Activated B cell treated with CpG ODN at 0.5 μM for 24 hours (primary cell): ENCODE data around the gene PDIA5. TPM values are rescaled to one million over a fixed set of nuclear protein-coding genes. Genes with fewer than 3 reads are reported as not detected.

Source experiments
- ATAC-seq: fragments of 200-7000 bp; cut with Tn5 transposase; one replicate; pipeline ENCODE4 v1.10.0; 2021; ENCODE audit warnings: low read depth, mild to moderate bottlenecking, moderate library complexity
- CTCF ChIA-PET: fragments of 350-600 bp; sonication (Branson Sonifier 250); formaldehyde crosslinking; loops from one replicate; lab custom pipeline; 2021; ENCODE audit warnings: antibody characterized with exemption; lab: Charles Lee
- POLR2A ChIA-PET: fragments of 350-600 bp; sonication (Branson Sonifier 250); formaldehyde crosslinking; loops from one replicate; lab custom pipeline; 2021; ENCODE audit warnings: antibody characterized with exemption; lab: Charles Lee
- DNase-seq: peaks from one replicate; pipeline ENCODE4 v3.0.0; 2022
- H3K27ac Mint-ChIP-seq: one replicate; pipeline ENCODE4 v1.8.0; 2020; ENCODE audit warnings: mixed read lengths
- H3K27me3 Mint-ChIP-seq: one replicate; pipeline ENCODE4 v1.8.0; 2021; ENCODE audit warnings: mixed read lengths
- H3K36me3 Mint-ChIP-seq: one replicate; pipeline ENCODE4 v1.8.0; 2021; ENCODE audit warnings: low read depth, mixed read lengths
- H3K4me1 Mint-ChIP-seq: one replicate; pipeline ENCODE4 v1.8.0; 2021; ENCODE audit warnings: mixed read lengths
- H3K4me3 Mint-ChIP-seq: one replicate; pipeline ENCODE4 v1.8.0; 2020; ENCODE audit warnings: mild to moderate bottlenecking, mixed read lengths
- H3K9me3 Mint-ChIP-seq: one replicate; pipeline ENCODE4 v1.8.0; 2020; ENCODE audit warnings: mixed read lengths
- intact Hi-C: fragments of 100-400 bp; cut with micrococcal nuclease; formaldehyde crosslinking; loops from one replicate; pipeline ENCODE4 v1.15.1; 2024
- total RNA-seq: library from RNA; stranded (reverse); gene quantifications from 2 replicates; pipeline ENCODE4 v1.2.3, GENCODE V29; 2022
- TF ChIP-seq, protein P1 (sequence below): fragments of 200-600 bp; IDR thresholded peaks from one replicate; pipeline ENCODE4 v1.8.0; 2022; ENCODE audit warnings: antibody characterized with exemption, mild to moderate bottlenecking

The PDIA5 gene
- total RNA-seq, 1 donor from 2014 or later, result 8.5 TPM

- peaks cover 35% of the 10 kb centered on the region for H3K27me3 Mint-ChIP-seq
- POLR2A ChIA-PET, result interaction anchor here (0.6 kb wide), 1 partner anchor 636 kb away, joined by 5 read pairs; no protein-coding TSS in a partner anchor
- intact Hi-C loops, result loop anchor here (1.0 to 5.0 kb wide), 2 partner anchors 348 to 569 kb away; no protein-coding TSS in a partner anchor
Observed at GRCh38 chr3:123026565-123027291, 40.1 kb upstream of the PDIA5 start.

DNA sequence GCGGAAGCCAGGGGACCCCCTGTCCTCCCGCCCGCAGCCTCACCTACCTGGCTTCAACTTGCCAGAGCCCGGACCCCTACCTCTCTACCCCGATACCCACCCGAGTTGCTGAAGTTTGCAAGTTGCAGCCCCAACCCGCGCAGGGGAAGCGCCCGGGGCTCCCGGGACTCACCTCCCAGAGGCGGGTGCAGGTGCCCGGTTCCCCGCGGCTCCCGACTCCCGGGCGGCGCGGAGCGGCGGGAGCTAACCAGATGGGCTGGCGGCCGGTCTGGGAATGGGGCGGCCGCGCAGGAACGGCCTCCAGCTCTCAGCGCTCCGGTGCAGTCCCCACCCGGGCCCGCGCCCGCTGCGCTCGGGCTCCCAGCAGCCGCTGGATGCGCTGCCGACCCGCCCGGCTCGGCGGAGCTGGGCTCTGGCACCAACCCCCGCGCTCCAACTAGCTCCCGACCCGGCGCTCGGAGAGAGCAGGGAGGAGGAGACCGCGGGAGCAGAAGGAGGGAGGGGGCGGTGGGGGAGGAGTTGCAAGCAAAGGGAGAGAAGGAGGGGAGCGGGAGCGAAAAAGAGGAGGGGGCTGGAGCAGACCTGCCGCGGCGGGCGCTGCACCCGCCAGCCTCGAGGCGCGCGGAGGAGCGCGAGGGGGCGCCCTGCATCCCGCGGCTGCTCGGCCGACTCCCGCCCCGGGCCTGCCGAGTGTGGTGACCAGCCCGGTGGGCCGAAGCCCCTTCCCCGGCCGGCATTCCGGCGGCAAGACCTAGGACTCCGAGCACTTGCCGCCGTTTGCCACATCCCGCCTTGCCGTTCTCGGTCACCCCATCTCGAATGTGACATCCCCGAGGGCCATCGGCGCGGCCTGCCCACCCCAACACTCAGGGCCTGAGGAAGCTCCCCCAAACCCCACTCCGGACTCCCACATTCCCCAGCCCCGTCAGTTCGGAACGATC is 39.3 kb upstream of the PDIA5 start, which contains the start of gene SEMA5B:
SEMA5B (minus strand) TSS at position 472 of the 941 bp plus-strand sequence. CDS start 66,500 bp downstream, outside the sequence.
- no peaks in the 10 kb centered on the region for H3K36me3 Mint-ChIP-seq
- H3K4me1 Mint-ChIP-seq, result peaks cover 19% of the 10 kb centered on the region
- H3K27me3 Mint-ChIP-seq, result peaks cover 34% of the 10 kb centered on the region
- POLR2A ChIA-PET, result interaction anchor here (0.6 kb wide), 1 partner anchor 637 kb away, joined by 5 read pairs; no protein-coding TSS in a partner anchor
- DNase-seq, result peak; percentile 49
- TF ChIP-seq, protein P1, sequence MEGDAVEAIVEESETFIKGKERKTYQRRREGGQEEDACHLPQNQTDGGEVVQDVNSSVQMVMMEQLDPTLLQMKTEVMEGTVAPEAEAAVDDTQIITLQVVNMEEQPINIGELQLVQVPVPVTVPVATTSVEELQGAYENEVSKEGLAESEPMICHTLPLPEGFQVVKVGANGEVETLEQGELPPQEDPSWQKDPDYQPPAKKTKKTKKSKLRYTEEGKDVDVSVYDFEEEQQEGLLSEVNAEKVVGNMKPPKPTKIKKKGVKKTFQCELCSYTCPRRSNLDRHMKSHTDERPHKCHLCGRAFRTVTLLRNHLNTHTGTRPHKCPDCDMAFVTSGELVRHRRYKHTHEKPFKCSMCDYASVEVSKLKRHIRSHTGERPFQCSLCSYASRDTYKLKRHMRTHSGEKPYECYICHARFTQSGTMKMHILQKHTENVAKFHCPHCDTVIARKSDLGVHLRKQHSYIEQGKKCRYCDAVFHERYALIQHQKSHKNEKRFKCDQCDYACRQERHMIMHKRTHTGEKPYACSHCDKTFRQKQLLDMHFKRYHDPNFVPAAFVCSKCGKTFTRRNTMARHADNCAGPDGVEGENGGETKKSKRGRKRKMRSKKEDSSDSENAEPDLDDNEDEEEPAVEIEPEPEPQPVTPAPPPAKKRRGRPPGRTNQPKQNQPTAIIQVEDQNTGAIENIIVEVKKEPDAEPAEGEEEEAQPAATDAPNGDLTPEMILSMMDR, result no peak
- H3K4me3 Mint-ChIP-seq, result peak within 1 kb of the TSS; percentile 84
- peak; percentile 55 for ATAC-seq
- CTCF ChIA-PET, result interaction anchor here (0.9 to 4.2 kb wide), 20 partner anchors 9 to 1483 kb away, joined by 3 to 41 read pairs (median 4); partner anchors contain the start of gene POLQ
- intact Hi-C loops, result loop anchor here (1.0 to 5.0 kb wide), 9 partner anchors 84 to 1481 kb away; no protein-coding TSS in a partner anchor
- no peaks in the 10 kb centered on the region for H3K9me3 Mint-ChIP-seq
- no peak within 1 kb of the TSS for H3K27ac Mint-ChIP-seq

More at GRCh38 chr3:123026565-123027291, 40.1 kb upstream of the PDIA5 start:
- Mint-ChIP-seq H3K9me3 (no peaks in the 10 kb centered on the region), H3K4me1 (peaks cover 19% of the 10 kb centered on the region), H3K36me3 (no peaks in the 10 kb centered on the region), H3K4me3 (peak overlapping the region; percentile 84), H3K27ac (no peak overlapping the region)
- DNase-seq (peak; percentile 29), ATAC-seq (peak; percentile 29)
- TF ChIP-seq, protein P1, result no peak
- CTCF ChIA-PET, result interaction anchor here (1.0 to 4.2 kb wide), 6 partner anchors 85 to 1479 kb away, joined by 3 to 41 read pairs (median 10); partner anchors contain the start of gene POLQ

DNA sequence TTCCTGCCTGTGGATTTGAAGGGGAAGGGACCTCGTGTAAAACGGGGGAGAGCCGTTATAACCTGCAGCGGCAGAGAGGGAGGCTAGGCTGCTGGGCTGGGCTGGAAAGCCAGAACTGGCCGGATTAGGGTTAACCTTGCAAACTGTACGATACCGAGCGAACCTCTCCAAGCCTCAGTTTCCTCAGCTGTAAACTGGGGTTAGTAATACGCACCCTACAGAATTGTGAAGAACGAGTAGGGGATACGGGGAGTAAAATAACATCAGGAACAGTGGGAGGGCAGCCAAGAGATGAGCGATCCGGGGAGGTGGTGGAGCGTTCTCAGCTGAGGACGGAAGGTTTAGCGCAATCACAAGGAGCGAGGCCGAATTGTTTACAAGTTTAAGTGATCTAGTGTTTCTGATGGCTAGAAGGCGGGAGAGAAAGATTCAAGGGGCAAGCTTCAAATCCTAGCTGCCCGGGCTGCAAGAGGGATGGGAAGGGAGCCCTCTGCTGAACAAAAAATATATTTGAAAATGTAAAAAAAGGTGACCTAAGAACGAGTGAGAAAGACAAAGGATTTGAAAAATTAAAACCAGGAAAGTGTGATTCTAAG is 38.5 kb upstream of the PDIA5 start:
- Mint-ChIP-seq H3K4me3 (peak overlapping the region; percentile 83), H3K4me1 (peaks cover 19% of the 10 kb centered on the region), H3K36me3 (no peaks in the 10 kb centered on the region), H3K27me3 (peaks cover 37% of the 10 kb centered on the region), H3K27ac (no peak overlapping the region), H3K9me3 (no peaks in the 10 kb centered on the region)
- ChIA-PET POLR2A (no interaction called here), CTCF (interaction anchor here (0.9 to 4.2 kb wide), 19 partner anchors 9 to 1484 kb away, joined by 3 to 41 read pairs (median 3); partner anchors contain the start of gene POLQ)
- ATAC-seq (peak; percentile 50), DNase-seq (peak; percentile 19)
- TF ChIP-seq, protein P1, result no peak
- intact Hi-C loops, result loop anchor here (1.0 to 5.0 kb wide), 9 partner anchors 85 to 1482 kb away; no protein-coding TSS in a partner anchor

- CTCF ChIA-PET, result interaction anchor here (0.7 to 4.2 kb wide), 6 partner anchors 34 to 1483 kb away, joined by 3 to 31 read pairs (median 4); partner anchors contain the start of gene POLQ
- no peaks in the 10 kb centered on the region for H3K9me3 Mint-ChIP-seq
- TF ChIP-seq, protein P1, result no peak
- POLR2A ChIA-PET, result interaction anchor here (1.1 kb wide), 1 partner anchor 1484 kb away, joined by 3 read pairs; no protein-coding TSS in a partner anchor
- no peak overlapping the region for H3K27ac Mint-ChIP-seq
- DNase-seq (no peak), ATAC-seq (no peak)
- H3K27me3 Mint-ChIP-seq, result peaks cover 41% of the 10 kb centered on the region
- no peak overlapping the region for H3K4me3 Mint-ChIP-seq
- H3K4me1 Mint-ChIP-seq, result peaks cover 15% of the 10 kb centered on the region
- H3K36me3 Mint-ChIP-seq, result no peaks in the 10 kb centered on the region
- intact Hi-C loops, result no loop called here
Observed at GRCh38 chr3:123031051-123031450, 35.8 kb upstream of the PDIA5 start.
